Upper lobe of left lung (tissue), 6 donors: ENCODE results near the gene CPNE5. TPM values are rescaled to one million over a fixed set of nuclear protein-coding genes. Genes with fewer than 3 reads are reported as not detected.
A peak's percentile ranks its signal among the peaks of the same experiment; 100 is the strongest.

Experiments used
- ATAC-seq, 2 donors: fragments of 200-7000 bp; cut with Tn5 transposase; one replicate each; pipeline ENCODE4 v1.9.1; 2022; ENCODE audit warnings: mild to moderate bottlenecking in 2 of 2, moderate library complexity in 2 of 2; ENCODE audit not compliant: low FRiP score in 2 of 2
- DNase-seq, 2 donors: peaks; one replicate each; pipeline ENCODE4 v3.0.0-alpha.2; 2019 to 2020
- H3K27ac ChIP-seq, 4 donors: fragments of 200-600 bp; sonication (generic); one replicate each; pipeline ENCODE4 v1.5.1; 2016 to 2019
- H3K27me3 ChIP-seq, 4 donors: fragments of 200-600 bp; sonication (generic); one replicate each; pipeline ENCODE4 v1.5.1; 2017 to 2019
- H3K36me3 ChIP-seq, 4 donors: fragments of 200-600 bp; sonication (generic); one replicate each; pipeline ENCODE4 v1.5.1; 2016 to 2019
- H3K4me1 ChIP-seq, 4 donors: fragments of 200-600 bp; sonication (generic); one replicate each; pipeline ENCODE4 v1.5.1; 2018 to 2019
- H3K4me3 ChIP-seq, 4 donors: fragments of 200-600 bp; sonication (generic); one replicate each; pipeline ENCODE4 v1.5.1; 2017 to 2019; ENCODE audit warnings: mild to moderate bottlenecking in 2 of 4, moderate library complexity in 1 of 4
- H3K9me3 ChIP-seq, 4 donors: fragments of 200-600 bp; sonication (generic); one replicate each; pipeline ENCODE4 v1.5.1; 2018 to 2019
- EP300 ChIP-seq, 4 donors: sonication (generic); formaldehyde crosslinking; IDR thresholded peaks; one replicate each; pipeline ENCODE4 v1.5.1; 2017; ENCODE audit warnings: antibody characterized with exemption in 4 of 4, control low read depth in 2 of 4
- POLR2A ChIP-seq, 4 donors: fragments of 450-650 bp; IDR thresholded peaks; one replicate each; pipeline ENCODE4 v1.5.1; 2016 to 2017; ENCODE audit warnings: antibody characterized with exemption in 4 of 4, mild to moderate bottlenecking in 2 of 4
- POLR2AphosphoS5 ChIP-seq, 2 donors: sonication (generic); formaldehyde crosslinking; IDR thresholded peaks; one replicate each; pipeline ENCODE4 v1.5.1; 2017; ENCODE audit warnings: antibody characterized with exemption in 2 of 2
- WGBS, 2 donors: methylation state at CpG; one replicate each; pipeline ENCODE4 v1.1.5; 2017 to 2018; 5-methylcytosine and 5-hydroxymethylcytosine counted together
- total RNA-seq, 6 donors: library from RNA; depleted of rRNA in 4 of 6; stranded (reverse); fragments of >200 nt in 4 of 6; gene quantifications; one replicate each; pipeline versions ENCODE4 v1.1.0 to v1.2.1, GENCODE V29; 2016 to 2021
- TF ChIP-seq, protein P1 (sequence below), 6 experiments: fragments of 450-650 bp in 4 of 6; fragments of 200-600 bp in 2 of 6; sonication (generic) in 2 of 6; IDR thresholded peaks; one replicate each; pipeline ENCODE4 v1.5.1; 2016 to 2019; ENCODE audit warnings: antibody characterized with exemption in 6 of 6
- donor health status: DM: no; HTN: no; CAD: no; lungs with moderate emphysema.
- donor health status: DM: no; HTN: yes; CAD: no; lungs with severe emphysema.

CPNE5 gene
- total RNA-seq, 6 donors from 2014 or later: 0.89 to 5.4 (median 2.5) TPM

DNA sequence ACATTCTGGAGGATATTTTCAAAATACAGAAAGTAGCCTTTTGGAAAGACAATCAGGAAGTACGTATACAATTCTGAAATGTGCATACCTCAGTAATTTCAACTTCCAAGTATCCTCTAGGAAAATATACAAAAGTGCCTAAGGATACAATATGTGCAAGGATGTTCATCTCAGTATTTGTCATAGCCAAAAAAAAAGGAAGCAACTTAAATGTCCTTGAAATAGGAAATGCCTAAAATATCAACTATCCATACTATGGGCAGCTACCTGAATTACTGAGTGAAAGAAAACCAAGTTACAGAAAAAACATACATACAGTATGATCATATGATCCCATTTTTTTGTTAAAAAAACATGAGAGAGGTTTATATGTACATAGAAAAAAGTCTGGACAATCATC lies 33.9 kb upstream of the CPNE5 start:
- Histone ChIP-seq H3K9me3 (no peaks in the 10 kb centered on the region), H3K36me3 (peaks cover 0 to 24% (median 2%) of the 10 kb centered on the region in 4 donors), H3K27ac (no peak overlapping the region), H3K4me3 (no peak overlapping the region), H3K4me1 (peaks cover 13 to 25% (median 15%) of the 10 kb centered on the region in 4 donors), H3K27me3 (no peaks in the 10 kb centered on the region)
- 95 to 100% methylated on average over 1 of the region's 1 CpG for WGBS, 2 donors
- no peak for DNase-seq
- no peak for ATAC-seq
- TF ChIP-seq EP300 (IDR thresholded peaks at IDR 0.05): no peak
- TF ChIP-seq, protein P1, sequence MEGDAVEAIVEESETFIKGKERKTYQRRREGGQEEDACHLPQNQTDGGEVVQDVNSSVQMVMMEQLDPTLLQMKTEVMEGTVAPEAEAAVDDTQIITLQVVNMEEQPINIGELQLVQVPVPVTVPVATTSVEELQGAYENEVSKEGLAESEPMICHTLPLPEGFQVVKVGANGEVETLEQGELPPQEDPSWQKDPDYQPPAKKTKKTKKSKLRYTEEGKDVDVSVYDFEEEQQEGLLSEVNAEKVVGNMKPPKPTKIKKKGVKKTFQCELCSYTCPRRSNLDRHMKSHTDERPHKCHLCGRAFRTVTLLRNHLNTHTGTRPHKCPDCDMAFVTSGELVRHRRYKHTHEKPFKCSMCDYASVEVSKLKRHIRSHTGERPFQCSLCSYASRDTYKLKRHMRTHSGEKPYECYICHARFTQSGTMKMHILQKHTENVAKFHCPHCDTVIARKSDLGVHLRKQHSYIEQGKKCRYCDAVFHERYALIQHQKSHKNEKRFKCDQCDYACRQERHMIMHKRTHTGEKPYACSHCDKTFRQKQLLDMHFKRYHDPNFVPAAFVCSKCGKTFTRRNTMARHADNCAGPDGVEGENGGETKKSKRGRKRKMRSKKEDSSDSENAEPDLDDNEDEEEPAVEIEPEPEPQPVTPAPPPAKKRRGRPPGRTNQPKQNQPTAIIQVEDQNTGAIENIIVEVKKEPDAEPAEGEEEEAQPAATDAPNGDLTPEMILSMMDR (IDR thresholded peaks at IDR 0.05): no peak
- TF ChIP-seq POLR2AphosphoS5 (IDR thresholded peaks at IDR 0.05): no peak
- no peak for TF ChIP-seq POLR2A (IDR thresholded peaks at IDR 0.05)

DNA sequence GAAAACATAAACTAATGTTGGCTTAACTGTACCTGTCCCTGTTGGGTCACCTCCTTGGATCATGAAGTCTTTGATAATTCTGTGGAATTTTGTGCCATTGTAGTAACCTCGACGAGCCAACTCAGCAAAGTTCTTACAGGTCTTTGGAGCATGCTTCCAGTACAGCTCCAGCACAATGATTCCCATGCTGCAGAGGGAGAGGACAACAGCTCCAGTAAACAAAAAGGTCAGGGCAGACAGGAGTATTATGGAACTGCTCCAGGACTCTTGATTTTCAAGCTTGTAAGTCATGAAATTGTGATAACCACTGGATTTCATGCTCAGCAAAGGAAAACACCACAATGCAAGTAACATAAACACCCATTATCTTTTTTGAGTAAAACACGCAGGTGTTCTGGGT lies 32.4 kb upstream of the CPNE5 start:
- Histone ChIP-seq H3K4me1 (peaks cover 13 to 25% (median 15%) of the 10 kb centered on the region in 4 donors), H3K27ac (no peak overlapping the region), H3K27me3 (no peaks in the 10 kb centered on the region), H3K36me3 (peaks cover 0 to 24% (median 2%) of the 10 kb centered on the region in 4 donors), H3K9me3 (no peaks in the 10 kb centered on the region), H3K4me3 (no peak overlapping the region)
- TF ChIP-seq, protein P1 (IDR thresholded peaks at IDR 0.05): no peak
- no peak for ATAC-seq
- 88 to 91% methylated on average over 3 of the region's 3 CpGs for WGBS, 2 donors
- no peak for DNase-seq

DNA sequence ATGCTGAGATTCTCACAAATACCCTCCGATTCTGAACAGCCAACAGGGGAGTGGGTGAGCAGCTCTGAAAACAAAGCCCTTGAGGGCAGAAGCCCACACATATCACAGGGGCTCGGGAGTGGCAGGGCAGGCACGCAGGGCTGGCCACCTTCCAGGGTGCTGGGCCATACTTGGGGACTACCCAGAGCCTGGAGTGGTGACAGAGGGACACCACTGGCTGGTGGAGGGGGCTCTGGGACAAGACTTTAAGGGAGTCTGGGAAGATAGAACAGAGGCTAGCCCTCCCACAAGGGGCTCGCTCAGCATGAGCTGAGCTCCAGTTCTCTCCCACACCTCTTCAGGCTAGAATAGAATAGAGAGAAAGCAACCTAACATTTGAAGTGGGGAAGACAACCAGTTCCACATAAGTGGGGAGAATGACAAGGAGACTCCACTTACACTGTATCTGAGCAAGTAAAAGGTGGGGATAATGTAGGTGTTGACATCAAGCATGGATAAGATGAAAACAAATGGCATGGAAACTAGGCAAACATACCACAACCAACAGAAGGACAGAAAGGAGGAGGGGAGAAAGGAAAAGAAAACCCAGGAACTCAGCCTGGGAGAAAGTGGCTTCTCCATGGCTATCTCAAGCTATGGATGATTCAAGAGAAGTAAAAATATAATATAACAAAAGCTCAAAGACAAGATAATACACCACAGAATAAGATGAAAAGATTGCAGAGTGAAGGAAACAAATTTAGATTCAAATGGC lies 28.4 kb upstream of the CPNE5 start:
- 68 to 80% methylated on average over 4 of the region's 4 CpGs for WGBS, 2 donors
- Histone ChIP-seq H3K36me3 (peaks cover 0 to 35% (median 3%) of the 10 kb centered on the region in 4 donors), H3K9me3 (no peaks in the 10 kb centered on the region), H3K4me3 (no peak overlapping the region), H3K27ac (no peak overlapping the region), H3K27me3 (no peaks in the 10 kb centered on the region), H3K4me1 (peaks cover 0 to 5% (median 3%) of the 10 kb centered on the region in 4 donors)
- ATAC-seq: no peak
- peak in 1 of 2 donors; percentile 49 for DNase-seq
- TF ChIP-seq POLR2A (IDR thresholded peaks at IDR 0.05) (no peak), POLR2AphosphoS5 (IDR thresholded peaks at IDR 0.05) (no peak), EP300 (IDR thresholded peaks at IDR 0.05) (no peak)
- TF ChIP-seq, protein P1 (IDR thresholded peaks at IDR 0.05): no peak

DNA sequence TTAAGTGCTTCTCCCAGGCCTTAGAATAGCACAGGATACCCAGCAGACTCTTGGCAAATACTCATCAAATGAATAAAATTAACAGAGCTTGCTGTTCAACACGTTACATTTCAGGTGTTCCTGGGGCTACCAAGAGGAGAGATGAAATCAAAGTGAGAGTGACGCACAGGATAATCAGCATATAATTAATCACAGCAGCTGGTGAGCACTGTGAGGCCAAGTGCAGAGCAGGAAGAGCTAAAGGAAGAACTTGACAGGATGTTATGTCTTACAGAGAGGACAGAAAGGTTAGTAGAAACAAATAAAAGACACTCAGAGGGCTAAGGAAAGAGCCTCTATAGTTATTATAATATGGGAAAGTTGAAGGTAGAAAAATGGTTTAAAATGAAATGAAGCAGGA lies 26.6 kb upstream of the CPNE5 start:
- H3K27ac ChIP-seq: no peak overlapping the region
- TF ChIP-seq, protein P1 (IDR thresholded peaks at IDR 0.05): no peak
- TF ChIP-seq POLR2A (IDR thresholded peaks at IDR 0.05): no peak
- TF ChIP-seq POLR2AphosphoS5 (IDR thresholded peaks at IDR 0.05): no peak
- no peak for TF ChIP-seq EP300 (IDR thresholded peaks at IDR 0.05)
- peaks cover 0 to 4% (median 3%) of the 10 kb centered on the region in 4 donors for H3K4me1 ChIP-seq
- ATAC-seq (no peak), DNase-seq (no peak)
- H3K36me3 ChIP-seq: peaks cover 0 to 29% (median 5%) of the 10 kb centered on the region in 4 donors
- no peaks in the 10 kb centered on the region for H3K9me3 ChIP-seq
- H3K27me3 ChIP-seq: no peaks in the 10 kb centered on the region
- H3K4me3 ChIP-seq: no peak overlapping the region
- WGBS, 2 donors: 68 to 83% methylated on average over 2 of the region's 2 CpGs
